ENCODE results near the gene KRT86. TPM values are rescaled to one million over a fixed set of nuclear protein-coding genes. Genes with fewer than 3 reads are reported as not detected.

KRT86 gene
- total and polyA plus RNA-seq, 2 experiments from 2014 or later, result 0.16 TPM; not detected in 1

- H3K27ac Mint-ChIP-seq, result no peak overlapping the region
- H3K27ac ChIP-seq (ENCODE audit: low read depth), result no peak overlapping the region
- H3K36me3 ChIP-seq (ENCODE audit: insufficient read depth), result no peaks in the 10 kb centered on the region
- H4K20me1 ChIP-seq (replicated peaks; ENCODE audit: insufficient read depth), result no peaks in the 10 kb centered on the region
- no peaks in the 10 kb centered on the region for H3K9me2 ChIP-seq (ENCODE audit: insufficient read depth)
- no peaks in the 10 kb centered on the region for H3K79me2 ChIP-seq (replicated peaks; ENCODE audit: insufficient read depth)
- H3K9me3 Mint-ChIP-seq, result no peaks in the 10 kb centered on the region
- no peaks in the 10 kb centered on the region for H3F3A ChIP-seq (replicated peaks; ENCODE audit: low read depth)
- H3K4me3 Mint-ChIP-seq, result no peak overlapping the region
- peaks cover 7% of the 10 kb centered on the region; the same call in 1 of the 2 replicates for H3K4me1 ChIP-seq (ENCODE audit: insufficient read depth)
- ATAC-seq, result no peak
- peaks cover 8% of the 10 kb centered on the region; the same call in 2 of the 3 replicates for H3K4me1 Mint-ChIP-seq
- H3K27me3 Mint-ChIP-seq (ENCODE audit: insufficient read depth, low read depth, poor library complexity), result peaks cover 6% of the 10 kb centered on the region
- H3K4me3 ChIP-seq, result no peak overlapping the region
- no peak for DNase-seq (ENCODE audit: low spot score)
- TF ChIP-seq JUNB (IDR thresholded peaks at IDR 0.05; ENCODE audit: unreplicated experiment), result no peak
- TF ChIP-seq EZH2 (IDR thresholded peaks at IDR 0.05; ENCODE audit: low read depth, unreplicated experiment), result no peak
- no peak for TF ChIP-seq NANOG (IDR thresholded peaks at IDR 0.05; ENCODE audit: borderline replicate concordance)
- no peak for TF ChIP-seq REST (IDR thresholded peaks at IDR 0.05; ENCODE audit: unreplicated experiment)
- TF ChIP-seq, protein P1, sequence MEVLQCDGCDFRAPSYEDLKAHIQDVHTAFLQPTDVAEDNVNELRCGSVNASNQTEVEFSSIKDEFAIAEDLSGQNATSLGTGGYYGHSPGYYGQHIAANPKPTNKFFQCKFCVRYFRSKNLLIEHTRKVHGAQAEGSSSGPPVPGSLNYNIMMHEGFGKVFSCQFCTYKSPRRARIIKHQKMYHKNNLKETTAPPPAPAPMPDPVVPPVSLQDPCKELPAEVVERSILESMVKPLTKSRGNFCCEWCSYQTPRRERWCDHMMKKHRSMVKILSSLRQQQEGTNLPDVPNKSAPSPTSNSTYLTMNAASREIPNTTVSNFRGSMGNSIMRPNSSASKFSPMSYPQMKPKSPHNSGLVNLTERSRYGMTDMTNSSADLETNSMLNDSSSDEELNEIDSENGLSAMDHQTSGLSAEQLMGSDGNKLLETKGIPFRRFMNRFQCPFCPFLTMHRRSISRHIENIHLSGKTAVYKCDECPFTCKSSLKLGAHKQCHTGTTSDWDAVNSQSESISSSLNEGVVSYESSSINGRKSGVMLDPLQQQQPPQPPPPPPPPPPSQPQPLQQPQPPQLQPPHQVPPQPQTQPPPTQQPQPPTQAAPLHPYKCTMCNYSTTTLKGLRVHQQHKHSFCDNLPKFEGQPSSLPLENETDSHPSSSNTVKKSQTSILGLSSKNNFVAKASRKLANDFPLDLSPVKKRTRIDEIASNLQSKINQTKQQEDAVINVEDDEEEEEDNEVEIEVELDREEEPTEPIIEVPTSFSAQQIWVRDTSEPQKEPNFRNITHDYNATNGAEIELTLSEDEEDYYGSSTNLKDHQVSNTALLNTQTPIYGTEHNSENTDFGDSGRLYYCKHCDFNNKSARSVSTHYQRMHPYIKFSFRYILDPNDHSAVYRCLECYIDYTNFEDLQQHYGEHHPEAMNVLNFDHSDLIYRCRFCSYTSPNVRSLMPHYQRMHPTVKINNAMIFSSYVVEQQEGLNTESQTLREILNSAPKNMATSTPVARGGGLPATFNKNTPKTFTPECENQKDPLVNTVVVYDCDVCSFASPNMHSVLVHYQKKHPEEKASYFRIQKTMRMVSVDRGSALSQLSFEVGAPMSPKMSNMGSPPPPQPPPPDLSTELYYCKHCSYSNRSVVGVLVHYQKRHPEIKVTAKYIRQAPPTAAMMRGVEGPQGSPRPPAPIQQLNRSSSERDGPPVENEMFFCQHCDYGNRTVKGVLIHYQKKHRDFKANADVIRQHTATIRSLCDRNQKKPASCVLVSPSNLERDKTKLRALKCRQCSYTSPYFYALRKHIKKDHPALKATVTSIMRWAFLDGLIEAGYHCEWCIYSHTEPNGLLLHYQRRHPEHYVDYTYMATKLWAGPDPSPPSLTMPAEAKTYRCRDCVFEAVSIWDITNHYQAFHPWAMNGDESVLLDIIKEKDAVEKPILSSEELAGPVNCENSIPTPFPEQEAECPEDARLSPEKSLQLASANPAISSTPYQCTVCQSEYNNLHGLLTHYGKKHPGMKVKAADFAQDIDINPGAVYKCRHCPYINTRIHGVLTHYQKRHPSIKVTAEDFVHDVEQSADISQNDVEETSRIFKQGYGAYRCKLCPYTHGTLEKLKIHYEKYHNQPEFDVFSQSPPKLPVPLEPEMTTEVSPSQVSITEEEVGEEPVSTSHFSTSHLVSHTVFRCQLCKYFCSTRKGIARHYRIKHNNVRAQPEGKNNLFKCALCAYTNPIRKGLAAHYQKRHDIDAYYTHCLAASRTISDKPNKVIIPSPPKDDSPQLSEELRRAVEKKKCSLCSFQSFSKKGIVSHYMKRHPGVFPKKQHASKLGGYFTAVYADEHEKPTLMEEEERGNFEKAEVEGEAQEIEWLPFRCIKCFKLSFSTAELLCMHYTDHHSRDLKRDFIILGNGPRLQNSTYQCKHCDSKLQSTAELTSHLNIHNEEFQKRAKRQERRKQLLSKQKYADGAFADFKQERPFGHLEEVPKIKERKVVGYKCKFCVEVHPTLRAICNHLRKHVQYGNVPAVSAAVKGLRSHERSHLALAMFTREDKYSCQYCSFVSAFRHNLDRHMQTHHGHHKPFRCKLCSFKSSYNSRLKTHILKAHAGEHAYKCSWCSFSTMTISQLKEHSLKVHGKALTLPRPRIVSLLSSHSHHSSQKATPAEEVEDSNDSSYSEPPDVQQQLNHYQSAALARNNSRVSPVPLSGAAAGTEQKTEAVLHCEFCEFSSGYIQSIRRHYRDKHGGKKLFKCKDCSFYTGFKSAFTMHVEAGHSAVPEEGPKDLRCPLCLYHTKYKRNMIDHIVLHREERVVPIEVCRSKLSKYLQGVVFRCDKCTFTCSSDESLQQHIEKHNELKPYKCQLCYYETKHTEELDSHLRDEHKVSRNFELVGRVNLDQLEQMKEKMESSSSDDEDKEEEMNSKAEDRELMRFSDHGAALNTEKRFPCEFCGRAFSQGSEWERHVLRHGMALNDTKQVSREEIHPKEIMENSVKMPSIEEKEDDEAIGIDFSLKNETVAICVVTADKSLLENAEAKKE (CRISPR knock-in tag; IDR thresholded peaks at IDR 0.05), result no peak
- no peak for TF ChIP-seq EZH2phosphoT487 (IDR thresholded peaks at IDR 0.05; ENCODE audit: unreplicated experiment)
- no peak for TF ChIP-seq ZNF331 (CRISPR knock-in tag; IDR thresholded peaks at IDR 0.05; ENCODE audit: low read depth)
- no peak for TF ChIP-seq POLR2AphosphoS5 (IDR thresholded peaks at IDR 0.05; ENCODE audit: low read depth)
- no peak for TF ChIP-seq CTCF (conservative IDR thresholded peaks at IDR 0.05; ENCODE audit: low read depth in 2 of 2)
- no peak for TF ChIP-seq ZNF114 (CRISPR knock-in tag; IDR thresholded peaks at IDR 0.05)
- no peak for TF ChIP-seq ETS1 (IDR thresholded peaks at IDR 0.05)
- TF ChIP-seq CREB1 (CRISPR knock-in tag; IDR thresholded peaks at IDR 0.05; ENCODE audit: low read depth), result no peak
- TF ChIP-seq STAT1 (IDR thresholded peaks at IDR 0.05; ENCODE audit: unreplicated experiment), result no peak
- no peak overlapping the region for H2AFZ ChIP-seq
- no peaks in the 10 kb centered on the region for H3K27me3 ChIP-seq (ENCODE audit: insufficient read depth)
- H3K4me2 ChIP-seq, result no peak overlapping the region
- no peaks in the 10 kb centered on the region for H3K36me3 Mint-ChIP-seq (ENCODE audit: low read depth)
Measured at GRCh38 chr12:52336641-52337040, 62.2 kb downstream of the KRT86 start.
